COLO668 (cell line): ENCODE measurements around the gene PHF3.

Experiments
- DNase-seq: peaks from one replicate; lab custom pipeline; 2025; ENCODE audit not compliant: unreplicated experiment; lab: John Stamatoyannopoulos, UW

The PHF3 gene

GRCh38 chr6:63635588-63636517, at the start of gene PHF3:
TSS of gene PHF3 (plus strand) at chr6:63635802. CDS start at chr6:63646552, 10,750 bp downstream.
- peak; percentile 93 for DNase-seq

GRCh38 chr6:63589952-63590411, 45.6 kb upstream of the PHF3 start:
- no peak for DNase-seq

DNA sequence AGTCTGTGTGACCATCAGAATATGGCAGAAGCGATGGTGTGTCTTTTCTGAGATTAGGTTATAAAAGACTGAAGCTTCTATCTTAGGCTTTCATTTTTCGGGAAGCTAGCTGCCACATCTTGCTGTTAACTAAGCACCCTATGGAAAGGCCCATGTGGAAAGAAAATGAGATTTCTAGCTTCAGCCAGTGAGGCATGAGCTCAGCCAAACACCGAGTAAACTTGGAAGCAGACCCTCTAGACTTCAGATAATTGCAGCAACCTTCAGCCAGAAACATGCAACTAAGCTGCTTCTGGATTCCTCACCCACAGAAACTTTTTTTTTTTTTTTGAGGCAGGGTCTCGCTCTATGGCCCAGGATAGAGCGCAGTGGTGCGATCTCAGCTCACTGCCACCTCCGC, 42.7 kb upstream of the PHF3 start:
- no peak for DNase-seq

GRCh38 chr6:63597141-63598048, 38.2 kb upstream of the PHF3 start:
- no peak for DNase-seq

DNA sequence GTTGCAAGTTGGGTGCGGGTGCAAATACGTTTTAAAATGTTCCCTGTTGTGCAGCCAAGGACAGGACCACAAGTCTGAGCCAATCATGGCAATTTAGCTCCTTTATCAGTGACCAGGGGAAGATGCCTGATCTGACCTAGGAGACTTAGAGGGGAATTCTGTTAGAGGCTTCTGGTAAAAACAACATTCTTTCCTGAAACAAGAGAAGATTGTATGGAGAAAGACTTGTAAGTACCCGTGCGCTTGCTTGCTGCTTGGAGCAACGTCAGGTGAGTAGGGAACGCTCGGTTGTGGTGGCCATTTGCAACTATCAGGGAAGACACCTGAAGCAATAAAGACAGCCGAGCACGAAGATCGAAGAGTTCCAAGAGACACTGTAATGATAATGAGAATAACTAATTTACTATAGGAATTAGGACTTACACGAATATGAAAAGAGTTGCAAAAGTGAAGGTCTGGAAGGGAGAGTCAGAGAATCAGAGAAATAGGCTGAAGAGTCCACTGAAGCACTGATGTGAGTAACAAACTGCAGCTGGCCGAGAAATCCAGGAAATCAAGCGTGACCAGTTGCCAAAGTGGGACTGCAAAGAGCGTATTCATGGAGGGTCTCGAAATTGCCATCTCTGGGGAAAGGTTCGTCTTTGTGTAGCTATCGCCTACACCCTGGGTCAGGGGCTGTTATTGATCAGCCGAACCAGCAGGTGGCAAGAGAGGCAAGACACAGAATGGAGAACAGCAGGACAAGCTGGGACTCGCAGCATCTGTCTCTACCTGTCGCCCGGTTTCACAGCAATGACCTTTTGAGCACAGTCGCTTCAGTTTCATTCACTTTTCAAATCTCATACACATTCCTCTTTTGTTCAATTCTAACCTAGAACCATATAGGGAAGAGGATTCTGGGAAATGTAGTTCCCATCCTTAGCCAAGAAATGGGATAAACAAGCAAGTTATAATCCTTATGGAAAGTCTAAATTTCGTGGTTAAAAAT, 37.3 kb upstream of the PHF3 start:
- peak; percentile 48 for DNase-seq

DNA sequence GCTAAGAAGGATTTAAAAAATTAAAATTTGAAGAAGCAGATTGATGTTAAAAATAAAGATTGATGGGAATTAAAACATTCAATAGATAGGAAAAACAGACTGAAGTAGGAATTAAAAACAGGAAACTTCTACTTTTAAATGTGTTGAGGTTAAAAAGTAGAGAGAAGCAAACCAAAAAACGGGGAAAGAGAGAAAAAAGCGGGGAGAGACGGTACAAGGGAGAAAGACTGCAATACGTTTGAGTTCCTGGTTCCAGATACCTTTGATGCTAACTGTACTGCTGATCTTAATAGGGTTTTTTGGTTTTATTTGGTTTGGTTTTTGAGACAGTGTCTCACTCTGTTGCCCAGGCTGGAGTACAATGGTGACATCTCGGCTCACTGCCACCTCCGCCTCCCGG, 36.4 kb upstream of the PHF3 start:
- no peak for DNase-seq

DNA sequence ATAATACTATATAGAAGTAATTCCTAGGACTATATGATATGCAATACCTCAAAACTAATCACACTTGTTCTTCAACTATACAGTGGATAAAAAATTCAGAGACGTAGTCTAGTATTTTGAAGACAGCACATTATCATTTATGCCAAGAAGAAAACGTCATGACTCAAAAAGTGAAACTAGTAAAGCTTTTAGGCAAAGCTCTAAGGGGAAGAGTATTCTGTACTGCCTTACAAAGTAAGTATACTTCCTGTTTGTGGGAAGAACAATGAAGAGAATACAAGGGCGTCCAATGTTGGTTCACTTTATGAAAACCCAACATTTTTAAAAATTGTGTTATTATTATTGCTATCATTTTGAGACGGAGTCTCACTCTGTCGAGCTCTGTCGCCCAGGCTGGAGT, 35.5 kb upstream of the PHF3 start:
- DNase-seq: no peak

- no peak for DNase-seq
Observed at GRCh38 chr6:63609231-63609630, 26.4 kb upstream of the PHF3 start.

GRCh38 chr6:63610944-63611343, 24.7 kb upstream of the PHF3 start:
- no peak for DNase-seq

DNA sequence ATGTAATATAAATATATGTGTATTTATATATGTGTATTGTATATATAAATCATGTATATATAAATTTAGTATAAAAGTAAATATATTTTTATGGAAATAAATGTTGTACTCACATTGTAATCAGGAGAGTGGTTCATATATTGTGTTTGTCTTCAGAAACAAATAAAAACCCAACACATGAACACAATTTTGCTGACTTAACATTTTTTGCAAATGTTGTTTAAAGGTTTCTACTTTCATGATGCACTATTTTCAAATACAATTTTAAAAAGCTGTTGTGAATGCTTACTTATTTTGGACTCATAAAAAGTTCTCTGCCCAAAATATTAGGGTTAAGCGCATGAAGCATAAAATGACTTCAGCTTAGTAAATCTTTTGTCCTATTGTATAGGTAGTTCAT, 24.0 kb upstream of the PHF3 start:
- no peak for DNase-seq

GRCh38 chr6:63615590-63615989, 20.0 kb upstream of the PHF3 start:
- no peak for DNase-seq

GRCh38 chr6:63624091-63624490, 11.5 kb upstream of the PHF3 start:
- no peak for DNase-seq

DNA sequence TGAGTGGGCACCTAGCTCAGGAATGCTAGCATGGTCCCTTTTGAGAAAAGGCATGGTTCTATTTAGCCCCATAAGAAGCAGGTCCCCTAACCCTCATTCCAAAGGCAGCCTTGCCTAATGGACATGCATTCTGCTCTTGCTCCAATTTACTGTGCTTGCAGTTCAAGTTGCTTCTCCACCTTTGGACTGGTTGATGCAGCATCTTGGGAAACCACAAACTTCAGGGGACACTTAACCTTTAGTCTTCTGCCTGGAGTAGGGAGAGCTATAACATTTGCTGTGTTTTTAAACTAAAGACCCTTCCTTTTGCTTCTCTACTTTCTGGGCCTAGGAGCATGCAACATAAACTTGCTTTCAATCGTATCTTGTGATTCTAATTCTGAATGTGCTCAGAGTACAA, 5.1 kb upstream of the PHF3 start:
- DNase-seq: no peak

- no peak for DNase-seq
Observed at GRCh38 chr6:63634630-63635029, 972 bp upstream of the PHF3 start.

DNA sequence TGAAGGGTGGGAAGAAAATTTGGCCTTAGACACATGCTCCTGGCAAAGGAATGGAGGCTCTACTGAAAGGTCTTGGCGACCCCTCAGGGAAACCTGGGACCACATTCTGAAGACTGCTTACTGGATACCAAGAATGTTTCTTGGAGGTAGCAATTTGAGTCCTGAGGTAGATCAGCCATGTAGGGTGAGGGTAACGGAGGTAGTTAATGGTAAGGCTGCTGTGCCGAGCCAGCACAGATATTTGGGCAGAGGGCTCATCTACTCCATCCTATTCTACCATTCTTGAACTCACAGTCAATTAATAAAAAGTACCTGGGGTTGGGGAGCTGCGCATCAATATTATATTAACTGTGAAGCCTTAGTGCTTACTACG, 401 bp upstream of the PHF3 start:
- DNase-seq: no peak

GRCh38 chr6:63636518-63637021, 968 bp downstream of the PHF3 start:
- peak; percentile 48 for DNase-seq

DNA sequence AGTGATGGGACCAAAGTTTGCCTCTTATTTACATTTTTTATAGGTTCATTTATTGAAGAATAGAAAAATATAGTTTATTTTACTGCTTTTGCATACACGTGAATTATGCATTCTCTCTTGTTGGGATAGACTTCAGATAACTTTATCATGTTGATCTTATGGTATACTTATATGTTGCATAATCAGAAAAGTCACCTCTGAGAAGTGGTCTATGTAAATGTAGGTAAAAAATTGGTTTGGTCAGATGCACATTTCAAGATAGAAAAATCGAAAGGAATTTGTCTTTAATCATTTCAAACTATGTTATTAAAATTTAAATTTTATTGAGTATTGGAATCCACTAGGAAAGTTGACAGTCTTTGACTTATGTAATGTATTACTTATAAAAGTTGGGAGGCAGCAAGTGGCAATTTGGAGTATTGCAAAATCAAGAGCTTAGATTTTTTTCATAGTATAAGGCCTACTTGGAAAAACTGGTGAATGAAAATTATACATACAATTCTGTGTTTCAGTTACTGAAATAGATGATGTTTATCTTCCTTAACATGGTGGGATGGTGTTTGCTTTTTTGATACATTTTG, 2.4 kb downstream of the PHF3 start:
- no peak for DNase-seq

DNA sequence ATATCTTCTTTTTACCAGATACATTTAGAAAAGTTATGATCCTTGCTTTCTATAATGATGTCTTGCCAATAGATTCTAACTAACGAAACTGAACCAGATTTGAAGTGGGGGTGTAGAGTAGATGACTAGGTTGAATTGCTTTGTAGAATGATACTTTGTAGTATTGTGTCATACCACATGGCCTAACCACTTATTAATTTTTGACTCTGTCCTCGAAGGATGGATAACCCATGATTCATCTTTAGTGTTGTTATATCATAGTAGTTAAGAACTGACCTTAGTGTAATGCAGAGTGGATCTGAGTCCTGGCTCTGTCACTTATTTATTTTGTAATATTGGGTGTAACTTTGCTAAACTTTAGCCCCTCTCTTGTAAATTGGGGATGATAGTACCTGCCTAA, 4.5 kb downstream of the PHF3 start:
- DNase-seq: no peak

DNA sequence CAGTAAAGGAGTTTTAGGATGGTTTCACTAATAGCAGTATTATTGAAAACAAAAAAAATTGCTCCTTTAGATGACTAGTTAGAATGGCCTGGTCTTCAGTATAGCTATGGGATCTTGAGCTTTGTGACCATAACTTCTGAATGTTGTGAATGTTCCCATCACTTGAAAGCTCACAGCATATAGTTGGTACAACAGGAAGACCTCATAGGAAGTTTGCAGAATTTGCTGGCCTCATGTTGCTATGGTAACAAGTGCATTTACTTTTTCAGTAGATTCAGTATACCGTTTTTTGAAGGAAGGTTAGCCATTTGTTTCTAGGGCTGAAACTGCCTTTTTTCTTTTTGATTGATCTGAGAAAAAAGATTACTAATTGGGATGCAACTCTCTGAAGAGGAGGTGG, 8.3 kb downstream of the PHF3 start:
- DNase-seq: no peak

DNA sequence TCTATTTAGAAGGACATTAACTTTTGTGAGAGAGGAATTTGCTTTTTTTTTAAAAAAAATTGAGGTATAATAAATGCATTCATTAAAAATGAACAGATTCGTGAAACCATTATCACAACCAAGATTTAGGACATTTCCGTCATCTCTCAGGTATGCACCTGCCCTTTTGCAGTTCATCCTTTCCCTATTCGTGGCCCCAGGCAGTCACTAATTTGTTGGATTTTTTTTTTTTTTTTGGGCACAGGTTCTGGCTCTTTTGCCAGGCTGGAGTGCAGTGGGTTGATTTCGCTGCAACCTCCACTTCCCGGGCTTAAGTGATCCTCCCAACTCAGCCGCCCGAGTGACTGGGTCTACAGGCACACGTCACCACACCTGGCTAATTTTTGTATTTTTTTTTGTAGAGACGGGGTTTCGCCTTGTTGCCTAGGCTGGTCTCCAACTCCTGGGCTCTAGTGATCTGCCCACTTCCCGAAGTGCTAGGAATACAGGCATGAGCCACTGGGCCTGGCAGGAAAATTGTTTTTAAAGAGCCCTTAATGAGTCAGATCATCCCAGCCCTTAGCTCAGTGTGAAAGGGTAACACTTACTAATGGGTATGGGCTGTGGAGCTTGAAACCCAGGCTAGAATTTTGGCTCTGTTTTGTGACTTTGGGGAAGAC, 9.2 kb downstream of the PHF3 start:
- DNase-seq: no peak
